ENCODE results near the gene ADARB2. TPM values are rescaled to one million over a fixed set of nuclear protein-coding genes. Genes with fewer than 3 reads are reported as not detected.

ADARB2 gene
- total RNA-seq, 4 donors from 2014 or later = 8.4 to 23.2 (median 19.6) TPM

GRCh38 chr10:1199345-1199673, 538.0 kb downstream of the ADARB2 start:
- Histone ChIP-seq H3K27ac (peak overlapping the region in 3 of 4 donors; percentile 60 to 90 (median 86)), H3K9me3 (no peaks in the 10 kb centered on the region), H3K4me1 (peaks cover 0 to 16% (median 12%) of the 10 kb centered on the region in 4 donors), H3K27me3 (no peaks in the 10 kb centered on the region), H3K4me3 (no peak overlapping the region), H3K36me3 (no peaks in the 10 kb centered on the region)
- TF ChIP-seq EP300 (IDR thresholded peaks at IDR 0.05) (no peak), POLR2A (IDR thresholded peaks at IDR 0.05) (no peak), CTCF (IDR thresholded peaks at IDR 0.05) (no peak)
- 79 to 84% methylated on average over 16 to 17 of the region's 17 CpGs for WGBS, 2 donors
- no peak for DNase-seq (ENCODE audit: low spot score in 2 of 2)

- H3K9me3 ChIP-seq = no peaks in the 10 kb centered on the region
- no peaks in the 10 kb centered on the region for H3K36me3 ChIP-seq
- H3K27me3 ChIP-seq = no peaks in the 10 kb centered on the region
- H3K4me3 ChIP-seq = no peak overlapping the region
- no peak for TF ChIP-seq CTCF (IDR thresholded peaks at IDR 0.05)
- no peak for TF ChIP-seq EP300 (IDR thresholded peaks at IDR 0.05)
- TF ChIP-seq POLR2A (IDR thresholded peaks at IDR 0.05) = no peak
- H3K27ac ChIP-seq = peak overlapping the region in 3 of 4 donors; percentile 60 to 90 (median 86)
- no peak for DNase-seq (ENCODE audit: low spot score in 2 of 2)
- WGBS, 2 donors = 66 to 81% methylated on average over 14 to 17 of the region's 20 CpGs
- peaks cover 0 to 16% (median 12%) of the 10 kb centered on the region in 4 donors for H3K4me1 ChIP-seq
Observed at GRCh38 chr10:1198453-1199344, 538.6 kb downstream of the ADARB2 start.

- Histone ChIP-seq H3K4me1 (peaks cover 0 to 16% (median 12%) of the 10 kb centered on the region in 4 donors), H3K27me3 (no peaks in the 10 kb centered on the region), H3K27ac (no peak overlapping the region), H3K4me3 (no peak overlapping the region), H3K9me3 (no peaks in the 10 kb centered on the region), H3K36me3 (no peaks in the 10 kb centered on the region)
- WGBS, 2 donors = 66 to 69% methylated on average over 6 of the region's 6 CpGs
- no peak for TF ChIP-seq POLR2A (IDR thresholded peaks at IDR 0.05)
- TF ChIP-seq CTCF (IDR thresholded peaks at IDR 0.05) = no peak
- TF ChIP-seq EP300 (IDR thresholded peaks at IDR 0.05) = no peak
- no peak for DNase-seq (ENCODE audit: low spot score in 2 of 2)
Observed at GRCh38 chr10:1197384-1197783, 539.9 kb downstream of the ADARB2 start.

DNA sequence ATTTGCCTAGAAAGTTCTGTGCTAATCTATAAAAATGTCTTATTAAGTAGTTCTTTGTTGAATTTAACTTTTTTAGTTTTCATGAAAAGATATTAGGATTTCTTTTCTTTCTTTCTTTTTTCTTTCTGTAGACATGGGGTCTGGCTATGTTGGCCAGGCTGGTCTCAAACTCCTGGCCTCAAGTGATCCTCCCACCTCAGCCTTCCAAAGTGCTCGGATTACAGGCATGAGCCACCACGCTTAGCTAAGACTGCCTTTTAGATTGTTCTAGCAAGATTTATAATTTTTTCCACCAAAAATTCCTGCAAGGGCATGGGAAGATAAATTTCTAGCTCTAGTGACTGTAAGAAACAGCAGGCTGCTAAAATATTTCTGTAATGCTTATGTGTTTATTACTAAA, 540.7 kb downstream of the ADARB2 start:
- Histone ChIP-seq H3K27me3 (no peaks in the 10 kb centered on the region), H3K36me3 (no peaks in the 10 kb centered on the region), H3K27ac (no peak overlapping the region), H3K4me1 (peaks cover 0 to 16% (median 12%) of the 10 kb centered on the region in 4 donors), H3K9me3 (no peaks in the 10 kb centered on the region), H3K4me3 (no peak overlapping the region)
- DNase-seq (ENCODE audit: low spot score in 2 of 2) = no peak
- WGBS, 2 donors = 81 to 84% methylated on average over 2 of the region's 2 CpGs
- TF ChIP-seq POLR2A (IDR thresholded peaks at IDR 0.05) = no peak
- no peak for TF ChIP-seq CTCF (IDR thresholded peaks at IDR 0.05)
- no peak for TF ChIP-seq EP300 (IDR thresholded peaks at IDR 0.05)

DNA sequence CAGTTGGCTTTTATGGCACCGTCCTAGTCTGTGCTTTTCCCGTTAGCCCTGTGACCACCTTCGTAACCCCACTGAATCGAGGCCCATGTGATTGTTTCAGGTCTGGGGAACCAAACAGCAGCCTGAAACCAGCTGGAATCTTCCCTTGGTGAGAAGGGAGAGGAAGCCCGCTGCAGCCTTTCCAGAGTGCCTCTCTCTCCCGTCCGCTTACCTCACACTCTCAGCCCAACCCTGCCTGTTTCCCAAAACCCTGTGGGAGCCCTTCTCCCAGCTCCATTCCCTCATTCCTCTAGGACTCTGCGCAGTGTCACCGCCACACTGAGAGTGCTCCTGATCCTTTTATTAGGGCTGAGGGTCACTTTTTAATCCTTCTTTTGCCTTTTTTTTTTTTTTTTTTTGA, 541.5 kb downstream of the ADARB2 start:
- Histone ChIP-seq H3K27me3 (no peaks in the 10 kb centered on the region), H3K36me3 (no peaks in the 10 kb centered on the region), H3K27ac (no peak overlapping the region), H3K9me3 (no peaks in the 10 kb centered on the region), H3K4me3 (no peak overlapping the region), H3K4me1 (peaks cover 0 to 14% (median 11%) of the 10 kb centered on the region in 4 donors)
- DNase-seq (ENCODE audit: low spot score in 2 of 2) = no peak
- TF ChIP-seq POLR2A (IDR thresholded peaks at IDR 0.05) (no peak), CTCF (IDR thresholded peaks at IDR 0.05) (no peak), EP300 (IDR thresholded peaks at IDR 0.05) (no peak)
- WGBS, 2 donors = 75 to 89% methylated on average over 8 to 9 of the region's 9 CpGs
